HG02885 (cell line): Measurements from ENCODE around the gene SRSF4.

Experiments
- ATAC-seq: cut with Tn5 transposase; IDR thresholded peaks from one replicate; pipeline ENCODE4 v1.9.1; 2021; ENCODE audit warnings: mild to moderate bottlenecking; ENCODE audit not compliant: unreplicated experiment, poor library complexity

The SRSF4 gene

DNA sequence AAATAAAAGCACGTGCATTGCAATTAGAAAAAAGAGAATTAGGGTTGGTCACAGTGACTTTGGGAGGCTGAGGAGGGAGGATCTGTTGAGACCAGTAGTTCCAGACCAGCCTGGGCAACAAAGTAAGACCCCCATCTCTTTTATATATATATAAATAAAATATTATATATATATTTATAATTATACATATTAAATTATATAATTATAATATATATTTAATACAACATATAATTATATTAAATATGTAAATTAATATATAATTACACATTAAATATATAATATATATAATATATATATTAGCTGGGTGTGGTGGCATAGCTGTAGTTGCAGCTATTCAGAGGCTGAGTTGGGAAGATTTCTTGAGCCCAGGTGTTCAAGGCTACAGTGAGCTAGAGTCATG is 81.2 kb downstream of the SRSF4 start:
- ATAC-seq: no peak

DNA sequence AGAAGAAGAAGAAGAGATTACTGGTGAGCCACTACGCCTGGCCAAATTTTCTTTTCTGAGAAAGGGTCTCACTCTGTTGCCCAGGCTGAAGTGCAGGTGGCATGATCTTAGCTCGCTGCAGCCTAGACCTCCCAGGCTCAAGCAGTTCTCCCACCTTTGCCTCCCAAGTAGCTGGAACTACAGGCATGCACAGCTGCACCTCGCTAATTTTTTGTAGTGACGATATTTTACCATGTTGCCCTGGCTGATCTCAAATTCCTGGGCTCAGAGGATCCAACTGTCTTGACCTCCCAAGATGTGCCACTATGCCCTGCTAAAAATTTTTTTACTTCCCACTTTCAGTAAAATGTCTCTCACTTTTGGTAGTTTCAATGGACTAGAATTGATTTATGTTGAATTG is 82.4 kb downstream of the SRSF4 start:
- ATAC-seq: no peak
